ENCODE measurements around the gene IGF1R. TPM values are rescaled to one million over a fixed set of nuclear protein-coding genes. Genes with fewer than 3 reads are reported as not detected.

IGF1R gene
- total RNA-seq, 6 donors from 2014 or later = 31.0 to 142 (median 63.8) TPM

DNA sequence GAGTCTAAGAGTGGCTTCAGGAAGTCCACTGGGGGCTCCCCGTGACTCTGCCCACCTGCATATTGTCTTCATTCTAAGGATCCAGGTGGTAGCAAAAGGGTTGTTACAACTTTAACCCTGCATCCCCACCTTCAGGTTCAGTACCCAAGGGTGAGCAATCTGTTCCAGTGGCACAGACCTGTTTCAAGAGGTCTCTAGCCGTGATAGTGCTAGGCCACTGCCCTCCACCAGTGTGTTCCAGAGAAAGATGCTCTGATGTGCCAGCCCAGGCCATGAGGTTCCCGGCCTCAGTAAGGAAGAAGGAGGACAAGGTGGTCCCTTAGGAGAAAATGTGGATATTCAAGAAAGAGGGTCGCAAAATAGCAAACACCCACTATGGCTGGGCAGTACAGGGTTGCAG lies 87.0 kb downstream of the IGF1R start:
- Histone ChIP-seq H3K9me3 (no peaks in the 10 kb centered on the region), H3K27me3 (no peaks in the 10 kb centered on the region), H3K4me1 (peaks cover 13 to 44% (median 25%) of the 10 kb centered on the region in 4 donors), H3K36me3 (no peaks in the 10 kb centered on the region), H3K4me3 (no peak overlapping the region), H3K27ac (peak overlapping the region in 1 of 4 donors; percentile 49)
- DNase-seq (no peak), ATAC-seq (ENCODE audit: low FRiP score in 2 of 2) (no peak)
- no peak for TF ChIP-seq POLR2A (IDR thresholded peaks at IDR 0.05)
- TF ChIP-seq EP300 (IDR thresholded peaks at IDR 0.05) = no peak
- TF ChIP-seq POLR2AphosphoS5 (IDR thresholded peaks at IDR 0.05) = no peak
- TF ChIP-seq, protein P1, sequence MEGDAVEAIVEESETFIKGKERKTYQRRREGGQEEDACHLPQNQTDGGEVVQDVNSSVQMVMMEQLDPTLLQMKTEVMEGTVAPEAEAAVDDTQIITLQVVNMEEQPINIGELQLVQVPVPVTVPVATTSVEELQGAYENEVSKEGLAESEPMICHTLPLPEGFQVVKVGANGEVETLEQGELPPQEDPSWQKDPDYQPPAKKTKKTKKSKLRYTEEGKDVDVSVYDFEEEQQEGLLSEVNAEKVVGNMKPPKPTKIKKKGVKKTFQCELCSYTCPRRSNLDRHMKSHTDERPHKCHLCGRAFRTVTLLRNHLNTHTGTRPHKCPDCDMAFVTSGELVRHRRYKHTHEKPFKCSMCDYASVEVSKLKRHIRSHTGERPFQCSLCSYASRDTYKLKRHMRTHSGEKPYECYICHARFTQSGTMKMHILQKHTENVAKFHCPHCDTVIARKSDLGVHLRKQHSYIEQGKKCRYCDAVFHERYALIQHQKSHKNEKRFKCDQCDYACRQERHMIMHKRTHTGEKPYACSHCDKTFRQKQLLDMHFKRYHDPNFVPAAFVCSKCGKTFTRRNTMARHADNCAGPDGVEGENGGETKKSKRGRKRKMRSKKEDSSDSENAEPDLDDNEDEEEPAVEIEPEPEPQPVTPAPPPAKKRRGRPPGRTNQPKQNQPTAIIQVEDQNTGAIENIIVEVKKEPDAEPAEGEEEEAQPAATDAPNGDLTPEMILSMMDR (IDR thresholded peaks at IDR 0.05) = no peak
- 87 to 92% methylated on average over 4 of the region's 4 CpGs for WGBS, 2 donors

DNA sequence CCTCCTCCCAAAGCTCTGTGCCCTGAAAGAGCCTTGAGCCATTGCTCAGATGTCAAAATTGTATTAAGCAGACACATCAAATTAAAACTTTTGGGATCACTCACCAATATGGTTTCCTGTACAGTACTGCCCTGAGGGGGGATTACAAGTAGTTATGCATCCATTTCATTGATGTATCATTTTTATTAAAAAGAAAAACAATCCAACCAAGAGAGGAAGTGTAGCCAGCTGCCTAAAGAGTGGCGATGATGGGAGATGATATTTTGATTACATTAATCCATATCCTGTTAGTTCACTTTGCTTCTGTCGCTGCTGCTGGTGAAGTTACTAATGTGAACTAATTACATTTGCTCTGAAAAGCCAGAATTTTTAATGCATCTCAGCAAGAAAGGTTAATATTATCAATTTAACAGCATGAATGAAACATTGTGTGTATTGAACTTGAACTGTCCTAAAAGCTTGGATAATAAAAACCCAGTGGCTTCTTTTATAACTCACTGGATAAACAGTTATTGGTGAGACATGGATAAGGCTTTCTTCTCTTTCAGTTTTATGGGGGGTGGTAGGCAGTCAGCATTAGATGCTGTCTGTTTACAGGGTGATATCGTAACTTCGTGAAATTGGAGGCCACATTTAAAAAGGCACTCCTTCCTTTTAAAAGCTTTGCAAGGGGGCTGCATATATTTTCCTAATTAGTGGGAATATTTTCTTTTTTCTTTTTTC lies 87.7 kb downstream of the IGF1R start:
- DNase-seq (no peak), ATAC-seq (ENCODE audit: low FRiP score in 2 of 2) (no peak)
- 52 to 68% methylated on average over 4 of the region's 4 CpGs for WGBS, 2 donors
- Histone ChIP-seq H3K27ac (no peak overlapping the region), H3K27me3 (no peaks in the 10 kb centered on the region), H3K9me3 (no peaks in the 10 kb centered on the region), H3K36me3 (no peaks in the 10 kb centered on the region), H3K4me3 (no peak overlapping the region), H3K4me1 (peaks cover 13 to 44% (median 24%) of the 10 kb centered on the region in 4 donors)
- TF ChIP-seq POLR2A (IDR thresholded peaks at IDR 0.05) = no peak
- TF ChIP-seq, protein P1 (IDR thresholded peaks at IDR 0.05) = no peak
- no peak for TF ChIP-seq POLR2AphosphoS5 (IDR thresholded peaks at IDR 0.05)
- TF ChIP-seq EP300 (IDR thresholded peaks at IDR 0.05) = no peak

DNA sequence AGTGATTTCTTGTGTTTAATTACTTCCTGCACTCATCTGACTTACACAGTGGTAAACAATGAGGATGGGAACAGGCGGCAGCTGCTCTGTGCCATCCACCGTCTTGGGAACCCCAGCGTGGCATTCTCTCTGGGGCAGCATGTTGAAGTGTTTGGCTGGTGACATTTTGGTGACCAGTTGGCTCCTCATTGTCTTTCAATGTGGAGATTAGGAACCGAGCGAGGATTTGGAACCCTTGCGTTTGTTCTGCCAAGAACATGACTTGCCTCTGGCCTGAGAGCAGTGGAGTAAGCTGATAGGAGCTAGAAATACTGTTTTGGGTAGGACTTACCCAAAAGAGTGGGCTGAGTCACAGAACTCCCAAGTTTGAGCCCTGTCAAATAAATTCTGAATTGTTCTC lies 88.8 kb downstream of the IGF1R start:
- Histone ChIP-seq H3K9me3 (no peaks in the 10 kb centered on the region), H3K4me3 (no peak overlapping the region), H3K27me3 (no peaks in the 10 kb centered on the region), H3K4me1 (peaks cover 13 to 44% (median 21%) of the 10 kb centered on the region in 4 donors), H3K36me3 (no peaks in the 10 kb centered on the region), H3K27ac (no peak overlapping the region)
- ATAC-seq (ENCODE audit: low FRiP score in 2 of 2) = no peak
- TF ChIP-seq POLR2A (IDR thresholded peaks at IDR 0.05) (no peak), POLR2AphosphoS5 (IDR thresholded peaks at IDR 0.05) (no peak), EP300 (IDR thresholded peaks at IDR 0.05) (no peak)
- TF ChIP-seq, protein P1 (IDR thresholded peaks at IDR 0.05) = no peak
- no peak for DNase-seq
- WGBS, 2 donors = 97 to 98% methylated on average over 6 of the region's 6 CpGs

DNA sequence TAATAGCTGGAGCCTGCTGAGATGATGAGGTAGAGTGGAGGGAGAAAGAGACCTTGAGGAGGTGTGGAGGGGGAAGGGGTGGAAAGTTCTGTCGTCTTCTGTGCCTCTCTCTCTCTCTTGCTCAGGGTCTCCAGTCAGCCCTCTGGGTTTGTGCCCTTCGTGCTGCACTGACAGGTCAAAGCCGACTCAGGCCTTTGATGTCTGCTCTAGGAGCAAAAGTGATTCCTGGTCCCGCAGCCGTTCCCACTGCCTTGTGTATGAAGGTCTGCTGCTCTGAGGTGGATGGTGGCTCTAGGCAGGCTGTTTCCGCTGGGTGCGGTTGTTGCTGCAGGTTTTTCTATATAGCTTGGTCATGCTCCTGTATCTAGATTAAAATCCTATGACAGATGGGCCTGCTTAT lies 89.4 kb downstream of the IGF1R start:
- H3K9me3 ChIP-seq = no peaks in the 10 kb centered on the region
- no peaks in the 10 kb centered on the region for H3K36me3 ChIP-seq
- H3K4me3 ChIP-seq = no peak overlapping the region
- ATAC-seq (ENCODE audit: low FRiP score in 2 of 2) (no peak), DNase-seq (no peak)
- 86 to 91% methylated on average over 7 of the region's 7 CpGs for WGBS, 2 donors
- peaks cover 13 to 44% (median 21%) of the 10 kb centered on the region in 4 donors for H3K4me1 ChIP-seq
- TF ChIP-seq POLR2AphosphoS5 (IDR thresholded peaks at IDR 0.05) (no peak), EP300 (IDR thresholded peaks at IDR 0.05) (no peak), POLR2A (IDR thresholded peaks at IDR 0.05) (no peak)
- TF ChIP-seq, protein P1 (IDR thresholded peaks at IDR 0.05) = no peak
- H3K27me3 ChIP-seq = no peaks in the 10 kb centered on the region
- no peak overlapping the region for H3K27ac ChIP-seq
